Measurements from ENCODE around the gene ZNF500.

The ZNF500 gene

DNA sequence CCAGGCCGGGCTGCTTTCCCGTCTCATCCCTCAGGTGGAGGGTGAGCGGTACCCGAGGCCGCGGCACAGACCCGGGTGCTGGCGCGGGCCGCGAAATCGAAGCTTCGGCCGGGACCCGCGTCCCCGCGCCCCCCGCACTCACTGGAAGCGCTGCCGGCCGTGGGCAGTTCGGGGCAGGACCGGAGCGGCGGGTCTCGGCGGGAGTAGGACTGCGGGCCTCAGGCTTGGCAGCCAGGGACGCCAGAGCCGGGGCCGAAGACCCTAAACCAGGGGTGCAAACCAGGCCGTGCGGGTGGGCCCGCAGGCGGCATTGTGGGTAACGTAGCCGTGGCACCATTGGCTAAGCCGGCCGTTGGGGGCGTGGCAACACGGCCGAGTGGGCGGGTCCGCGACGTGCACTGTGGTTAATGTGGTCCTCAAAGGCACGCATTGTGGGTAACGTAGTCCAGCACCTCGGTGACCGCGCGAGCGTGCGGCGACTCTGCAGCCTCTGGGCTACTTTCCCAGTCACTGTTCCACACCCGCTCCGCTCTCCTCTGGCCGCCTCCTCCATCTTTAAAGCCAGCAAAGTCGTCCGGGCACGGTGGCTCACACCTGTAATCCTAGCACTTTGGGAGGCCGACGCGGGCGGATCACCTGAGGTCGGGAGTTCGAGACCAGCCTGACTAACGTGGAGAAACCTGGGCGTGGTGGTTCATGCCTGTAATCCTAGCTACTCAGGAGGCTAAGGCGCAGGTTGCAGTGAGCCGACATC lies at the start of gene ZNF500:
ZNF500 (minus strand) TSS at position 288 of the 754 bp plus-strand sequence. CDS start 1,184 bp downstream, outside the sequence.
- peak; percentile 96 for FAIRE-seq

GRCh38 chr16:4814542-4815173 lies 47.7 kb upstream of the ZNF500 start:
- DNase-seq (ENCODE audit: insufficient read length, low spot score), result no peak
- no peak for FAIRE-seq

More for the DNA sequence above, at the start of gene ZNF500:
- DNase-seq (ENCODE audit: insufficient read length, low spot score), result peak; percentile 93

DNA sequence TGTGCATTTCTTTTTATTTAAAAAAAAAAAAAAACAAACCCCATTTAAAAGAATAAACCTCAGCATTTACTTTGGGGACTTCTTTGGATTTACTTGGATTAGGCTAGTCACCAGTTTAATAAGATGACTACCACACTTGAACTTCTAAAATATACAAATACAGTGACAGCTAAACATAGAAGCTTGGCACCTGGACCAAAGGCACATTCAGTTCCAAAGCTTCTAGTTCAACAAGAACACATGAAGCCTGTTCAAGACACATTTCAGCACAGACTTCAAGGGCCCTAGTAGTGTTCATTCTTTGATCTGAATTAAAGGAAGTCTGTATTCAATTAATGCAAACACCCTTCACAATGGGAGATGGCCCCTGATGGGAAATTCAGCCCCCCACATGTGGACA lies 47.1 kb upstream of the ZNF500 start:
- DNase-seq (ENCODE audit: insufficient read length, low spot score), result no peak
- FAIRE-seq, result no peak

DNA sequence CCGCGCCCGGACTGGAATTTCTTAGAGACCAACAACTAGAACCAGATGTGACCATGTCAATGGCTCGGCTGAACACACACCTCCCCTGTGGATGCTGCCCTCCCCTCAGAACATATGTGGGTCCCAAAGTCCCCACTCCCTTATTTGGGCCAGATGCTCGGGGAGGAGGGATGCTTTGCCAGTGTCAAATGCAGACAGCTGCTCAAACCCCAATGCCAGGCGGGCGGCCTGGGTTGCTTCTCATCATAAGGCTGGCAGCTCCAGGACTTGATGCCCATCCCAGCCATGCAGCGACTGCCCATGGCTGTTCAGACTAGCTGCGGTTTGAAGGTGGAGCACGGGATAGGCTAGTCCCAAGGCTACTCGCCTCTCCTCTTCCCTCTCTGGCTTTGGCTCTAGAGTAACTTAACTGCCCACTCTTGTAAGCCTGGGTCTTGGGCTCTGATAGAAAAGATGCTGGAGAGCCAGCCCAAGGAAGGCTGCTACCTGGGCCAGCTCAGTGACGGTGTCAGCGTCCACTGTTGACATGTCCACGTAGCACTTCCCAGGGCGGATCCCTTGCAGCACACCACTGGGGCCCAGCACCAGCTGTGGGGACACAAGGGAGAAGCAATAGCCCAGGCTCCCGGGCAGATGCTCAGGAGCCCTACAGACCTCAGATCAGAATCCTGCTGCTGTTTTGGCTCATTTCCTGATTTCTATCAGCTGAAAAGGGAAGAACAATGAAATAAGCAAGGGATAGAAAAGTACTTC lies 46.5 kb upstream of the ZNF500 start:
- DNase-seq (ENCODE audit: insufficient read length, low spot score) (no peak), FAIRE-seq (no peak)

- FAIRE-seq (no peak), DNase-seq (ENCODE audit: insufficient read length, low spot score) (no peak)
Observed at GRCh38 chr16:4811773-4812172, 44.8 kb upstream of the ZNF500 start.

- DNase-seq (ENCODE audit: insufficient read length, low spot score) (no peak), FAIRE-seq (no peak)
Observed at GRCh38 chr16:4811242-4811641, 44.3 kb upstream of the ZNF500 start.

- DNase-seq (ENCODE audit: insufficient read length, low spot score) (no peak), FAIRE-seq (no peak)
Observed at GRCh38 chr16:4806280-4806679, 39.3 kb upstream of the ZNF500 start.

DNA sequence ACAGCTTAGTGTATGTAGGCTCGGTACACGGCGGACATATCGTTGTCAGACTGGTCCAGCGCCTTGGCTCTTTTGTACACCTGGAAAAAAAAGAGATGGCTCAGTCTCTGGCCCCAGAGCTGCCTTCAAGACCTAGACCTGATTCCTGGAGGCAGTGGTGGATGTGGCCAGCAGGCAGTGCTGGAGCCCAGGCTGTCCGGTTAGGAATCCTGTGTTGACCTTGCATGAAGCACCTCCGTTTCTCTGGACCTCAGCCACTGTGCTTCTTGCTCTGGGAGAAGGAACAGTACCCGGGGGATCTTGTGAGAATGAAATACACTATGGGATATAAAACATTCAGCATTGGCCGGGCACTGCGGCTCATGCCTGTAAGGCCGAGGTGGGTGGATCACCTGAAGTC lies 38.3 kb upstream of the ZNF500 start:
- FAIRE-seq (no peak), DNase-seq (ENCODE audit: insufficient read length, low spot score) (no peak)

DNA sequence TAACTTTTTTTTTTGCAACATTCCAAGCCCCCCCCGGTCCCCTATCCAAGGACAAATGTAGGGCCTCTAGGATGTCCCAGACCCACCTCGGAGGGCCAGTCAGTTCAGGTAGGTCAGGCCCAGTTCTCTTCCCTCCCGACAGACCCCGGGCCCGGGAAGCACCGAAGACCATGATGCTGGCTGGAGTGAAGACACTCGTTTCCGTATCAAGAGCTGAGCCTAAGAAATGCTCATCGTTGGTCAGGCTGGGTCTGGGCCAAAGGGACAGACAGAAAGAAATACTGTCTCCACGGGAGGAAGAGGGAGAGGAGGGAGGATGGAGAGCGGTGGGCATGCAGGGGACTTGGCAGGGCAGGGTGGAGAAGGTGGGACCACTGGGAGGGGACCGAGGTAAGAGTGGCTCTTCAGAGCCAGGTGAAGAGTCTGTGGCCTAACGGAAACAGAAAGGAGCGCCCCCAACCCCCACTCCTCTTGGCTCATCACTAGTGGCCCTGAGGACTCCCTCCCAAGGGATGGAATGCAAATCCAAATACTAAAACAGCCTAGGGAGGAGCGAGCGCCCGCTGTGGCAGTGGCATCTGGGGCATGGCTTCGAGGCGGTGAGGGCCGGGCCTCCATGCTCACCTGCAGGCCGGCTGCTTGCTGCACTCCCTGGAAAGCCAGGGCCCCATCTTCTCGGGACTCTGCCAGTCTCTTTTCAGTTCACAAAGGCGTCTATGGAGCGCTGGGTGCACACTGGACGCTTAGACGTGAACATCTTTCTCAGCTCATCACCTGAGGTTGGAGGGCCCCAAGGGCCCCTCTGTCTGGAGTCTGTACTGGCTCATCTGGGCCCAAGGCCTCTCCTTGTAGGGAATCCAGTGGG lies 37.2 kb upstream of the ZNF500 start:
- DNase-seq (ENCODE audit: insufficient read length, low spot score), result no peak
- FAIRE-seq, result no peak

DNA sequence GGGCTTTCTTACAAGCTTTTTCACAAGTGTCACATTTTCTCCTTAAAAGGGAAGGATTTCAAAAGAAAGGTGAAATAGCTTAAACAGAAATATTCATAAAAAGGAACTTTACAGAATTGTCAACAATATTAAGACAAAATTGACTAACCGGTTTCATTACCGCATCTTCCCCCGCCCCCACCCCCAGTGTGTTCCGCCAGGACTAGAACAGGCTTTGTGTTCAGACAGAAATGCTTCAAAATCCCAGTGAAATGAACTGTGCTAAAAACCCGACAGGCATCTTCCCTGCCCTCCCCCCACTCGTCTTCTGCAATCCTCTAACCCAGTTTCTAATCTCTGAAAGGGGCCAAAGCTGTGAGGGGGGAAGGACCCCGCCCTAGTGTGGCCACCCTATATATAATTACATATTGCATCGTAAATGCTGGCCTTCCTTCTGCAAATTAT lies 36.5 kb upstream of the ZNF500 start:
- FAIRE-seq, result no peak

GRCh38 chr16:4802659-4803287 lies 35.8 kb upstream of the ZNF500 start:
- DNase-seq (ENCODE audit: insufficient read length, low spot score), result peak; percentile 94
- FAIRE-seq, result peak; percentile 92

More for the DNA sequence above, 36.5 kb upstream of the ZNF500 start:
- no peak for DNase-seq (ENCODE audit: insufficient read length, low spot score)

GRCh38 chr16:4801962-4802658 lies 35.1 kb upstream of the ZNF500 start, which contains the start of gene ROGDI:
Gene ROGDI (minus strand): TSS chr16:4802633. CDS start chr16:4802571, 62 bp downstream.
- FAIRE-seq (peak; percentile 80), DNase-seq (ENCODE audit: insufficient read length, low spot score) (peak; percentile 65)

GRCh38 chr16:4801051-4801961 lies 34.3 kb upstream of the ZNF500 start:
- no peak for DNase-seq (ENCODE audit: insufficient read length, low spot score)
- no peak for FAIRE-seq

GRCh38 chr16:4800290-4801041 lies 33.5 kb upstream of the ZNF500 start:
- FAIRE-seq (peak; percentile 79), DNase-seq (ENCODE audit: insufficient read length, low spot score) (peak; percentile 46)

GRCh38 chr16:4799171-4799855 lies 32.4 kb upstream of the ZNF500 start:
- FAIRE-seq, result no peak
- DNase-seq (ENCODE audit: insufficient read length, low spot score), result no peak

- no peak for FAIRE-seq
- DNase-seq (ENCODE audit: insufficient read length, low spot score), result no peak
Observed at GRCh38 chr16:4798456-4798855, 31.5 kb upstream of the ZNF500 start.

DNA sequence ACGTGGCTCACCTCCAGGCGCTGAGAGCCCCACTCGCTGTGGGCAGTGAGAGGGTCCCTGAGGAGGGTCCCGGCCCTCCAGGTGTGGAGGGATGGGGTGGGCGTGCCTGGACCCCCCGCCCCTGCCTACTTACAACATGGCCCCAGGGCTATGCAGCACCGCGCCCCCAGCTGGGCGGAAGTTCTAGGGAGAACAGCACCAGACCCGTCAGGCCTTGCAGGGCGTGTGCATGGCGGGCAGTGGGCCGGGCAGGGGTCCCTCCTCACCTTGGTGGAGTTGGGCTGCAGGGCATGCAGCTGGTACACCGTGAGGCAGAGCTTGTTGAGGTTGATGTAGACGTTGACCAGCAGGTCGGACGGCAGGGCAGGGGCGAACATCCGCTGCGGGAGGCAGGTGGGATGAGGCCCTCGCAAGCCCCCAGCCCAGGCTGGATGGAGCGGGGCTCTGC lies 30.9 kb upstream of the ZNF500 start:
- FAIRE-seq (no peak), DNase-seq (ENCODE audit: insufficient read length, low spot score) (no peak)

All from GM19239 (cell line).